ENCODE data around the gene SLC24A4. TPM values are rescaled to one million over a fixed set of nuclear protein-coding genes. Genes with fewer than 3 reads are reported as not detected.

Gene SLC24A4
- total RNA-seq, 1 experiment from 2014 or later = not detected

GRCh38 chr14:92505826-92506225 is 182.9 kb downstream of the SLC24A4 start:
- ChIA-PET CTCF (no interaction called here), POLR2A (ENCODE audit: unreplicated experiment) (no interaction called here)
- Histone ChIP-seq H3K9me3 (ENCODE audit: low read length) (no peaks in the 10 kb centered on the region), H3K9me2 (replicated peaks; ENCODE audit: low read length) (no peaks in the 10 kb centered on the region), H4K20me1 (ENCODE audit: low read length) (no peaks in the 10 kb centered on the region), H3K4me1 (ENCODE audit: insufficient read depth, low read length) (peaks cover 65% of the 10 kb centered on the region), H3K27ac (ENCODE audit: low read length) (no peak overlapping the region), H3K9ac (ENCODE audit: low read length) (no peak overlapping the region), H3K79me2 (ENCODE audit: low read length) (no peaks in the 10 kb centered on the region), H3K27me3 (ENCODE audit: low read length) (no peaks in the 10 kb centered on the region), H3K4me2 (ENCODE audit: low read length) (no peak overlapping the region), H2AFZ (ENCODE audit: low read length) (no peak overlapping the region), H3K36me3 (ENCODE audit: low read depth, low read length) (no peaks in the 10 kb centered on the region), H3K4me3 (ENCODE audit: low read length) (no peak overlapping the region), H3F3A (ENCODE audit: low read length, unreplicated experiment) (peaks cover 4% of the 10 kb centered on the region)
- no peak for DNase-seq
- intact Hi-C loops (cut with micrococcal nuclease) = no loop called here
- TF ChIP-seq EZH2 (IDR thresholded peaks at IDR 0.05; ENCODE audit: low read length, unreplicated experiment) = no peak
- TF ChIP-seq EZH2phosphoT487 (IDR thresholded peaks at IDR 0.05; ENCODE audit: borderline replicate concordance, low read length) = no peak
- TF ChIP-seq CTCF (conservative IDR thresholded peaks at IDR 0.05; ENCODE audit: low read depth, low read length) = no peak
- BruUV-seq (replicated peaks) = no TSS peak
- ATAC-seq = no peak

GRCh38 chr14:92506231-92506630 is 183.3 kb downstream of the SLC24A4 start:
- TF ChIP-seq CTCF (conservative IDR thresholded peaks at IDR 0.05; ENCODE audit: low read depth, low read length) = no peak
- TF ChIP-seq EZH2 (IDR thresholded peaks at IDR 0.05; ENCODE audit: low read length, unreplicated experiment) = no peak
- TF ChIP-seq EZH2phosphoT487 (IDR thresholded peaks at IDR 0.05; ENCODE audit: borderline replicate concordance, low read length) = no peak
- Histone ChIP-seq H3F3A (ENCODE audit: low read length, unreplicated experiment) (peaks cover 4% of the 10 kb centered on the region), H4K20me1 (ENCODE audit: low read length) (no peaks in the 10 kb centered on the region), H3K9ac (ENCODE audit: low read length) (no peak overlapping the region), H3K4me2 (ENCODE audit: low read length) (no peak overlapping the region), H3K36me3 (ENCODE audit: low read depth, low read length) (no peaks in the 10 kb centered on the region), H3K27me3 (ENCODE audit: low read length) (no peaks in the 10 kb centered on the region), H3K27ac (ENCODE audit: low read length) (no peak overlapping the region), H3K4me1 (ENCODE audit: insufficient read depth, low read length) (peaks cover 69% of the 10 kb centered on the region), H3K4me3 (ENCODE audit: low read length) (no peak overlapping the region), H3K9me3 (ENCODE audit: low read length) (no peaks in the 10 kb centered on the region), H3K9me2 (replicated peaks; ENCODE audit: low read length) (no peaks in the 10 kb centered on the region), H2AFZ (ENCODE audit: low read length) (no peak overlapping the region), H3K79me2 (ENCODE audit: low read length) (no peaks in the 10 kb centered on the region)
- ChIA-PET CTCF (no interaction called here), POLR2A (ENCODE audit: unreplicated experiment) (no interaction called here)
- ATAC-seq (no peak), DNase-seq (no peak)
- intact Hi-C loops (cut with micrococcal nuclease) = no loop called here
- no TSS peak for BruUV-seq (replicated peaks)

- Histone ChIP-seq H3K9me3 (ENCODE audit: low read length) (no peaks in the 10 kb centered on the region), H3K36me3 (ENCODE audit: low read depth, low read length) (no peaks in the 10 kb centered on the region), H2AFZ (ENCODE audit: low read length) (no peak overlapping the region), H3K4me1 (ENCODE audit: insufficient read depth, low read length) (peaks cover 70% of the 10 kb centered on the region), H3K4me3 (ENCODE audit: low read length) (no peak overlapping the region), H3K27me3 (ENCODE audit: low read length) (no peaks in the 10 kb centered on the region), H4K20me1 (ENCODE audit: low read length) (no peaks in the 10 kb centered on the region), H3F3A (ENCODE audit: low read length, unreplicated experiment) (peaks cover 4% of the 10 kb centered on the region), H3K9me2 (replicated peaks; ENCODE audit: low read length) (no peaks in the 10 kb centered on the region), H3K27ac (ENCODE audit: low read length) (no peak overlapping the region), H3K4me2 (ENCODE audit: low read length) (peak overlapping the region; percentile 26; the same call in 1 of the 2 replicates), H3K9ac (ENCODE audit: low read length) (no peak overlapping the region), H3K79me2 (ENCODE audit: low read length) (0 out of 2 replicates have a peak, but pooled peaks cover under 1% of the 10 kb centered on the region)
- intact Hi-C loops (cut with micrococcal nuclease) = no loop called here
- TF ChIP-seq CTCF (conservative IDR thresholded peaks at IDR 0.05; ENCODE audit: low read depth, low read length) (no peak), EZH2phosphoT487 (IDR thresholded peaks at IDR 0.05; ENCODE audit: borderline replicate concordance, low read length) (no peak), EZH2 (IDR thresholded peaks at IDR 0.05; ENCODE audit: low read length, unreplicated experiment) (no peak)
- BruUV-seq (replicated peaks) = no TSS peak
- ATAC-seq = peak; percentile 34
- ChIA-PET POLR2A (ENCODE audit: unreplicated experiment) (no interaction called here), CTCF (interaction anchor here (0.6 kb wide), 1 partner anchor 1264 kb away, joined by 5 read pairs; no protein-coding TSS in a partner anchor)
- peak; percentile 77 for DNase-seq
Observed at GRCh38 chr14:92507174-92507768, 184.3 kb downstream of the SLC24A4 start.
